H1 (cell line): ENCODE results near the gene AANAT. TPM values are rescaled to one million over a fixed set of nuclear protein-coding genes. Genes with fewer than 3 reads are reported as not detected.

Source experiments
- CHD7 ChIP-seq: fragments of 300-600 bp; sonication (generic); IDR thresholded peaks from 2 replicates; pipeline ENCODE4 v1.7.1; 2012; ENCODE audit warnings: low read length, moderate library complexity, mild to moderate bottlenecking, inconsistent platforms; ENCODE audit not compliant: insufficient replicate concordance
- KDM5A ChIP-seq: fragments of 200-600 bp; IDR thresholded peaks from 2 replicates; pipeline ENCODE4 v1.7.1; 2012; ENCODE audit warnings: mild to moderate bottlenecking, low read length, inconsistent platforms, mixed read lengths
- polyA plus RNA-seq, 7 experiments: library from polyadenylated mRNA; depleted of rRNA in 3 of 7; stranded (reverse) in 5 of 7; unstranded in 2 of 7; fragments of >200 nt in 5 of 7; fragments of 200-250 nt in 2 of 7; gene quantifications; 1 replicate in 5 of 7; 2 replicates in 1 of 7; 4 replicates in 1 of 7; pipeline versions ENCODE4 v1.2.1 to v1.2.3, GENCODE V29; 2011 to 2013; ENCODE audit warnings: missing spikeins in 2 of 7, mixed read lengths in 2 of 7
- total RNA-seq: library from RNA; stranded (reverse); fragmentation: NEBNext Ultra II Directional; extraction: Animal tissue kit (Norgen Biotek cat#: 25700); gene quantifications from 2 replicates; pipeline ENCODE4 v1.2.1, GENCODE V29; 2021

AANAT gene
- total and polyA plus RNA-seq, 2 of the 8 experiments (the other 6 are each of a cell fraction or from before 2014, with no cell fraction given), result 0.53 TPM; not detected in 1

- no peak for TF ChIP-seq CHD7
- no peak for TF ChIP-seq KDM5A
Measured at GRCh38 chr17:76428511-76428910, 38.9 kb upstream of the AANAT start (continued).
